Measurements from ENCODE around the gene GATAD2A.

DNA sequence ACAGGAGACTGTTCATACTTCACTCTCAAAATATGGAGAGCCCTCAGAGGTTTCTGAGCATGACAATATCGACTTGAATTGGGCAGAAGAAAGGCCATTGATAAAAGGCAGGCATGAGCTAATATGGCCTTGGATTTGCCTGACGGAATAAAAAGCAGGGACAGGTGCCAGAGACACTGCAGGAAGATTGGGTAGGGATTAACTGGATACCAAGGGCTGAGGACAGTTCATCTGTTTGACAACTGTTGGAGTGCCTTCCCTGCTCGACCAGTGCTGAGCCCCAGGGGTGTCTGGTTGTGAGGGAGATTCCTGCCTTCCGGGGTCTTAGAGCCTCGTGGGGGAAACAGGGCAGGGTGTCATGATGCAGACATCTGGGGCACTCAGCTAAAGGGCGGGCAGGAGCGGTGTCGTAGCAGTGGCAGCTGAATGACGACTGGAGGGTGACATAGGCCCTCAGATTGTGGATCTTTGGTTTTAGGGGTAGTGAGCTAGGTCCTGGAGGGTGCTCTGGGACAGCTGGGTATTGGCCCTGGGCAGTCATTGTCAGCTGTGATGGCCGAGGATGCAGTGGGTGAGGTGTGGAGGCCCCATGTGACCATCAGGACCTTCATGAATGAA, 12.3 kb downstream of the GATAD2A start:
- TF ChIP-seq, protein P1, sequence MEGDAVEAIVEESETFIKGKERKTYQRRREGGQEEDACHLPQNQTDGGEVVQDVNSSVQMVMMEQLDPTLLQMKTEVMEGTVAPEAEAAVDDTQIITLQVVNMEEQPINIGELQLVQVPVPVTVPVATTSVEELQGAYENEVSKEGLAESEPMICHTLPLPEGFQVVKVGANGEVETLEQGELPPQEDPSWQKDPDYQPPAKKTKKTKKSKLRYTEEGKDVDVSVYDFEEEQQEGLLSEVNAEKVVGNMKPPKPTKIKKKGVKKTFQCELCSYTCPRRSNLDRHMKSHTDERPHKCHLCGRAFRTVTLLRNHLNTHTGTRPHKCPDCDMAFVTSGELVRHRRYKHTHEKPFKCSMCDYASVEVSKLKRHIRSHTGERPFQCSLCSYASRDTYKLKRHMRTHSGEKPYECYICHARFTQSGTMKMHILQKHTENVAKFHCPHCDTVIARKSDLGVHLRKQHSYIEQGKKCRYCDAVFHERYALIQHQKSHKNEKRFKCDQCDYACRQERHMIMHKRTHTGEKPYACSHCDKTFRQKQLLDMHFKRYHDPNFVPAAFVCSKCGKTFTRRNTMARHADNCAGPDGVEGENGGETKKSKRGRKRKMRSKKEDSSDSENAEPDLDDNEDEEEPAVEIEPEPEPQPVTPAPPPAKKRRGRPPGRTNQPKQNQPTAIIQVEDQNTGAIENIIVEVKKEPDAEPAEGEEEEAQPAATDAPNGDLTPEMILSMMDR (IDR thresholded peaks at IDR 0.05), result no peak
- TF ChIP-seq POLR2A (IDR thresholded peaks at IDR 0.05), result no peak
